GM12878 (cell line): Measurements from ENCODE around the gene CDC123. TPM values are rescaled to one million over a fixed set of nuclear protein-coding genes. Genes with fewer than 3 reads are reported as not detected.

Experiments used
- ATAC-seq: fragments of 200-7000 bp; cut with Tn5 transposase; 3 replicates; pipeline ENCODE4 v1.9.1; 2020; ENCODE audit warnings: mild to moderate bottlenecking, moderate library complexity
- BruUV-seq: library from RNA; stranded (reverse); fragments of 400-500 nt; replicated peaks from 2 replicates; lab custom pipeline; 2021; lab: Mats Ljungman, UMichigan
- CTCF ChIA-PET: fragments of 300-600 bp; sonication (Branson Sonifier 250); formaldehyde crosslinking; extraction: SDS; loops from one replicate; lab custom pipeline; 2021; ENCODE audit warnings: inconsistent platforms; lab: Yijun Ruan, JAX
- POLR2A ChIA-PET: fragments of 350-600 bp; formaldehyde crosslinking; extraction: SDS; loops from one replicate; lab custom pipeline; 2021; ENCODE audit warnings: inconsistent platforms; lab: Charles Lee
- RAD21 ChIA-PET: fragments of 300-600 bp; sonication (Branson Sonifier 250); formaldehyde crosslinking; loops from one replicate; lab custom pipeline; 2023; ENCODE audit warnings: antibody characterized with exemption; ENCODE audit not compliant: unreplicated experiment; lab: Charles Lee
- SMC1A ChIA-PET: fragments of 300-600 bp; sonication (Branson Sonifier 250); formaldehyde crosslinking; loops from one replicate; lab custom pipeline; 2023; ENCODE audit not compliant: unreplicated experiment, uncharacterized antibody; lab: Charles Lee
- DNase-seq: peaks from one replicate; pipeline ENCODE4 v3.0.0-alpha.2; 2011; ENCODE audit warnings: low read depth, low spot score
- FAIRE-seq: peaks from 3 replicates; lab custom pipeline; 2011; peaks lifted over from hg19 to GRCh38; lab: Jason Lieb, UNC
- H2AFZ ChIP-seq: 2 replicates; pipeline ENCODE4 v1.6.0; 2011; ENCODE audit warnings: low read depth, low read length, control low read depth; ENCODE audit not compliant: control insufficient read depth
- H3K27ac ChIP-seq: 2 replicates; pipeline ENCODE4 v1.5.1; 2011; ENCODE audit warnings: control low read depth; ENCODE audit not compliant: control insufficient read depth, insufficient read depth
- H3K27me3 ChIP-seq, 2 experiments: replicated peaks in 1 of 2; 2 replicates each; pipeline versions ENCODE4 v1.6.0 to v1.6.1; 2011; ENCODE audit warnings: low read length in 1 of 2; ENCODE audit not compliant: control insufficient read depth in 2 of 2, insufficient read depth in 2 of 2
- H3K36me3 ChIP-seq, 2 experiments: 2 replicates each; pipeline ENCODE4 v1.5.1; 2011; ENCODE audit warnings: low read length in 1 of 2; ENCODE audit not compliant: control insufficient read depth in 2 of 2, insufficient read depth in 2 of 2
- H3K4me1 ChIP-seq: 2 replicates; pipeline ENCODE4 v1.6.1; 2011; ENCODE audit warnings: mild to moderate bottlenecking, low read length, moderate library complexity, mixed read lengths; ENCODE audit not compliant: control insufficient read depth, insufficient read depth
- H3K4me2 ChIP-seq: 2 replicates; pipeline ENCODE4 v1.6.0; 2011; ENCODE audit warnings: control low read depth; ENCODE audit not compliant: control insufficient read depth, insufficient read depth
- H3K4me3 ChIP-seq: fragments of 200-600 bp; sonication (generic); 2 replicates; pipeline ENCODE4 v1.5.1; 2016
- H3K79me2 ChIP-seq: 2 replicates; pipeline ENCODE4 v1.6.0; 2011; ENCODE audit warnings: low read length; ENCODE audit not compliant: control insufficient read depth, insufficient read depth
- H3K9ac ChIP-seq: 2 replicates; pipeline ENCODE4 v1.8.0; 2011; ENCODE audit warnings: low read length, control low read depth, mixed read lengths; ENCODE audit not compliant: control insufficient read depth, insufficient read depth
- H3K9me3 ChIP-seq: replicated peaks from 3 replicates; pipeline ENCODE4 v1.5.1; 2011; ENCODE audit warnings: mild to moderate bottlenecking, low read length; ENCODE audit not compliant: control insufficient read depth, insufficient read depth
- H4K20me1 ChIP-seq: 2 replicates; pipeline ENCODE4 v1.6.0; 2011; ENCODE audit not compliant: control insufficient read depth, insufficient read depth
- CEBPB ChIP-seq, 2 experiments: fragments of 150-350 bp in 1 of 2; IDR thresholded peaks; 2 replicates each; pipeline ENCODE4 v1.6.1; 2012 to 2014; ENCODE audit warnings: low read depth in 2 of 2, low read length in 2 of 2, borderline replicate concordance in 1 of 2, inconsistent platforms in 1 of 2
- CREM ChIP-seq: IDR thresholded peaks from 2 replicates; pipeline ENCODE4 v1.6.1; 2014; ENCODE audit warnings: antibody characterized with exemption, low read depth
- LARP7 ChIP-seq: fragments of 450-650 bp; IDR thresholded peaks from 2 replicates; pipeline ENCODE4 v1.6.1; 2017; ENCODE audit warnings: mild to moderate bottlenecking
- NR2C2 ChIP-seq: IDR thresholded peaks from 2 replicates; pipeline ENCODE4 v1.6.1; 2011; ENCODE audit warnings: borderline replicate concordance, low read depth; ENCODE audit not compliant: control insufficient read depth, insufficient read length
- TBL1XR1 ChIP-seq: IDR thresholded peaks from 2 replicates; pipeline ENCODE4 v1.6.1; 2012; ENCODE audit warnings: low read depth, low read length, improper control_type of control experiment
- TCF12 ChIP-seq: IDR thresholded peaks from 2 replicates; pipeline ENCODE4 v1.6.1; 2011; ENCODE audit warnings: low read depth, mild to moderate bottlenecking, low read length
- WGBS: methylation state at CpG from one replicate; pipeline ENCODE4 v1.1.6; 2016; ENCODE audit warnings: low lambda C conversion rate; ENCODE audit not compliant: insufficient replicate concordance, insufficient coverage; ENCODE audit errors: missing lambda C conversion rate; 5-methylcytosine and 5-hydroxymethylcytosine counted together
- in situ Hi-C: fragments of 300-500 bp; cut with MboI; formaldehyde crosslinking; loops from 9 replicates; pipeline ENCODE4 v1.14.3; 2018; ENCODE audit warnings: mixed read lengths
- intact Hi-C: fragments of 100-400 bp; cut with micrococcal nuclease; formaldehyde crosslinking; loops from one replicate; pipeline ENCODE4 v1.14.2; 2022; ENCODE audit not compliant: unreplicated experiment
- polyA plus RNA-seq, 11 experiments: library from polyadenylated mRNA; depleted of rRNA in 4 of 11; unstranded in 6 of 11; stranded (reverse) in 5 of 11; fragments of >200 nt; fragmentation: Nextera tagmentation in 4 of 11; fragmentation: Illumina TruSeq in 1 of 11; extraction: Ambion mirVana in 4 of 11; extraction: Trizol in 1 of 11; gene quantifications; 1 replicate in 1 of 11; 2 replicates in 10 of 11; pipeline versions ENCODE4 v1.2.1 to v1.2.3, GENCODE V29; 2011 to 2016; ENCODE audit warnings: inconsistent platforms in 2 of 11, missing spikeins in 2 of 11, low read depth in 1 of 11
- total RNA-seq, 4 experiments: library from RNA; depleted of rRNA in 3 of 4; stranded (reverse); fragments of >200 nt in 3 of 4; fragmentation: Illumina TruSeq in 1 of 4; extraction: Trizol in 1 of 4; gene quantifications; 2 replicates each; pipeline versions ENCODE4 v1.2.1 to v1.2.3, GENCODE V29; 2013 to 2021
- TF ChIP-seq, protein P1 (sequence below): fragments of 450-650 bp; IDR thresholded peaks from 2 replicates; pipeline ENCODE4 v1.6.1; 2017; ENCODE audit warnings: mild to moderate bottlenecking, moderate library complexity
- TF ChIP-seq, protein P2 (sequence below): fragments of 450-650 bp; IDR thresholded peaks from 2 replicates; pipeline ENCODE4 v1.6.1; 2017; ENCODE audit warnings: borderline replicate concordance
- TF ChIP-seq, protein P3 (sequence below): fragments of 450-650 bp; formaldehyde crosslinking; IDR thresholded peaks from 2 replicates; pipeline ENCODE4 v1.4.0; 2020; ENCODE audit warnings: mild to moderate bottlenecking, moderate library complexity
- TF ChIP-seq, protein P4 (sequence below): fragments of 450-650 bp; conservative IDR thresholded peaks from 2 replicates; pipeline ENCODE4 v1.6.1; 2017; ENCODE audit warnings: mild to moderate bottlenecking, moderate library complexity
- TF ChIP-seq, protein P5 (sequence below): IDR thresholded peaks from 2 replicates; pipeline ENCODE4 v1.6.1; 2011; ENCODE audit warnings: low read depth, low read length, improper control_type of control experiment, borderline replicate concordance

The CDC123 gene
- total and polyA plus RNA-seq, 10 of the 15 experiments (the other 5 are each of a cell fraction or from before 2014, with no cell fraction given): 128 to 360 (median 209) TPM

DNA sequence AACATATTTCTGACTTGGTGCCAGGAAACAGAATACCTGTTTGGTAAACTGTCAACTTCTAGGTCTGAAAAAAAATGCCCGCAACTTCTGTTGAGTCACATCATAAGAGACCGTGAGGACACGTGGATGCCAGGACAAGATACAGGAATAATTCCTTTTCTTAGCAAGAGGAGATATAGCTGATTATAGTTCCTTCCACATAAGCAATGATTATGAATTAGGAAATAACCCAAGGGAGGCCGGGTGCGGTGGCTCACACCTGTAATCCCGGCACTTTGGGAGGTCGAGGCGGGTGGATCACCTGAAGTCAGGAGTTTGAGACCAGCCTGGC is 75.2 kb downstream of the CDC123 start:
- in situ Hi-C loops (no loop called here), intact Hi-C loops (no loop called here)
- ChIA-PET POLR2A (interaction anchor here (0.6 to 0.7 kb wide), 3 partner anchors 50 to 144 kb away, joined by 3 to 5 read pairs (median 4); no protein-coding TSS in a partner anchor), SMC1A (no interaction called here), RAD21 (interaction anchor here (1.2 kb wide), 1 partner anchor 346 kb away, joined by 3 read pairs; no protein-coding TSS in a partner anchor), CTCF (interaction anchor here (1.4 kb wide), 1 partner anchor 385 kb away, joined by 5 read pairs; no protein-coding TSS in a partner anchor)
- Histone ChIP-seq H3K79me2 (no peaks in the 10 kb centered on the region), H3K4me2 (no peak overlapping the region), H3K9ac (no peak overlapping the region), H4K20me1 (no peaks in the 10 kb centered on the region), H3K4me3 (no peak overlapping the region), H3K9me3 (no peaks in the 10 kb centered on the region), H2AFZ (no peak overlapping the region), H3K27ac (no peak overlapping the region), H3K36me3 (no peaks in the 10 kb centered on the region), H3K4me1 (peaks cover 3% of the 10 kb centered on the region; the same call in 1 of the 2 replicates), H3K27me3 (no peaks in the 10 kb centered on the region)
- FAIRE-seq (no peak), ATAC-seq (no peak), DNase-seq (no peak)
- WGBS: 81% methylated on average over 8 of the region's 8 CpGs
- BruUV-seq: no TSS peak
- no peak for TF ChIP-seq NR2C2
- TF ChIP-seq, protein P1, sequence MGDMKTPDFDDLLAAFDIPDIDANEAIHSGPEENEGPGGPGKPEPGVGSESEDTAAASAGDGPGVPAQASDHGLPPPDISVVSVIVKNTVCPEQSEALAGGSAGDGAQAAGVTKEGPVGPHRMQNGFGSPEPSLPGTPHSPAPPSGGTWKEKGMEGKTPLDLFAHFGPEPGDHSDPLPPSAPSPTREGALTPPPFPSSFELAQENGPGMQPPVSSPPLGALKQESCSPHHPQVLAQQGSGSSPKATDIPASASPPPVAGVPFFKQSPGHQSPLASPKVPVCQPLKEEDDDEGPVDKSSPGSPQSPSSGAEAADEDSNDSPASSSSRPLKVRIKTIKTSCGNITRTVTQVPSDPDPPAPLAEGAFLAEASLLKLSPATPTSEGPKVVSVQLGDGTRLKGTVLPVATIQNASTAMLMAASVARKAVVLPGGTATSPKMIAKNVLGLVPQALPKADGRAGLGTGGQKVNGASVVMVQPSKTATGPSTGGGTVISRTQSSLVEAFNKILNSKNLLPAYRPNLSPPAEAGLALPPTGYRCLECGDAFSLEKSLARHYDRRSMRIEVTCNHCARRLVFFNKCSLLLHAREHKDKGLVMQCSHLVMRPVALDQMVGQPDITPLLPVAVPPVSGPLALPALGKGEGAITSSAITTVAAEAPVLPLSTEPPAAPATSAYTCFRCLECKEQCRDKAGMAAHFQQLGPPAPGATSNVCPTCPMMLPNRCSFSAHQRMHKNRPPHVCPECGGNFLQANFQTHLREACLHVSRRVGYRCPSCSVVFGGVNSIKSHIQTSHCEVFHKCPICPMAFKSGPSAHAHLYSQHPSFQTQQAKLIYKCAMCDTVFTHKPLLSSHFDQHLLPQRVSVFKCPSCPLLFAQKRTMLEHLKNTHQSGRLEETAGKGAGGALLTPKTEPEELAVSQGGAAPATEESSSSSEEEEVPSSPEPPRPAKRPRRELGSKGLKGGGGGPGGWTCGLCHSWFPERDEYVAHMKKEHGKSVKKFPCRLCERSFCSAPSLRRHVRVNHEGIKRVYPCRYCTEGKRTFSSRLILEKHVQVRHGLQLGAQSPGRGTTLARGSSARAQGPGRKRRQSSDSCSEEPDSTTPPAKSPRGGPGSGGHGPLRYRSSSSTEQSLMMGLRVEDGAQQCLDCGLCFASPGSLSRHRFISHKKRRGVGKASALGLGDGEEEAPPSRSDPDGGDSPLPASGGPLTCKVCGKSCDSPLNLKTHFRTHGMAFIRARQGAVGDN: no peak
- TF ChIP-seq LARP7: no peak
- TF ChIP-seq, protein P2, sequence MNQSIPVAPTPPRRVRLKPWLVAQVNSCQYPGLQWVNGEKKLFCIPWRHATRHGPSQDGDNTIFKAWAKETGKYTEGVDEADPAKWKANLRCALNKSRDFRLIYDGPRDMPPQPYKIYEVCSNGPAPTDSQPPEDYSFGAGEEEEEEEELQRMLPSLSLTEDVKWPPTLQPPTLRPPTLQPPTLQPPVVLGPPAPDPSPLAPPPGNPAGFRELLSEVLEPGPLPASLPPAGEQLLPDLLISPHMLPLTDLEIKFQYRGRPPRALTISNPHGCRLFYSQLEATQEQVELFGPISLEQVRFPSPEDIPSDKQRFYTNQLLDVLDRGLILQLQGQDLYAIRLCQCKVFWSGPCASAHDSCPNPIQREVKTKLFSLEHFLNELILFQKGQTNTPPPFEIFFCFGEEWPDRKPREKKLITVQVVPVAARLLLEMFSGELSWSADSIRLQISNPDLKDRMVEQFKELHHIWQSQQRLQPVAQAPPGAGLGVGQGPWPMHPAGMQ: no peak
- TF ChIP-seq TBL1XR1: no peak
- no peak for TF ChIP-seq TCF12
- no peak for TF ChIP-seq CREM
- TF ChIP-seq, protein P3, sequence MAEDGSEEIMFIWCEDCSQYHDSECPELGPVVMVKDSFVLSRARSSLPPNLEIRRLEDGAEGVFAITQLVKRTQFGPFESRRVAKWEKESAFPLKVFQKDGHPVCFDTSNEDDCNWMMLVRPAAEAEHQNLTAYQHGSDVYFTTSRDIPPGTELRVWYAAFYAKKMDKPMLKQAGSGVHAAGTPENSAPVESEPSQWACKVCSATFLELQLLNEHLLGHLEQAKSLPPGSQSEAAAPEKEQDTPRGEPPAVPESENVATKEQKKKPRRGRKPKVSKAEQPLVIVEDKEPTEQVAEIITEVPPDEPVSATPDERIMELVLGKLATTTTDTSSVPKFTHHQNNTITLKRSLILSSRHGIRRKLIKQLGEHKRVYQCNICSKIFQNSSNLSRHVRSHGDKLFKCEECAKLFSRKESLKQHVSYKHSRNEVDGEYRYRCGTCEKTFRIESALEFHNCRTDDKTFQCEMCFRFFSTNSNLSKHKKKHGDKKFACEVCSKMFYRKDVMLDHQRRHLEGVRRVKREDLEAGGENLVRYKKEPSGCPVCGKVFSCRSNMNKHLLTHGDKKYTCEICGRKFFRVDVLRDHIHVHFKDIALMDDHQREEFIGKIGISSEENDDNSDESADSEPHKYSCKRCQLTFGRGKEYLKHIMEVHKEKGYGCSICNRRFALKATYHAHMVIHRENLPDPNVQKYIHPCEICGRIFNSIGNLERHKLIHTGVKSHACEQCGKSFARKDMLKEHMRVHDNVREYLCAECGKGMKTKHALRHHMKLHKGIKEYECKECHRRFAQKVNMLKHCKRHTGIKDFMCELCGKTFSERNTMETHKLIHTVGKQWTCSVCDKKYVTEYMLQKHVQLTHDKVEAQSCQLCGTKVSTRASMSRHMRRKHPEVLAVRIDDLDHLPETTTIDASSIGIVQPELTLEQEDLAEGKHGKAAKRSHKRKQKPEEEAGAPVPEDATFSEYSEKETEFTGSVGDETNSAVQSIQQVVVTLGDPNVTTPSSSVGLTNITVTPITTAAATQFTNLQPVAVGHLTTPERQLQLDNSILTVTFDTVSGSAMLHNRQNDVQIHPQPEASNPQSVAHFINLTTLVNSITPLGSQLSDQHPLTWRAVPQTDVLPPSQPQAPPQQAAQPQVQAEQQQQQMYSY (CRISPR knock-in tag): no peak
- TF ChIP-seq CEBPB (IDR thresholded peaks at IDR 0.05; ENCODE audit: borderline replicate concordance in 1 of 2, low read depth in 2 of 2, low read length in 2 of 2): no peak
- TF ChIP-seq, protein P4, sequence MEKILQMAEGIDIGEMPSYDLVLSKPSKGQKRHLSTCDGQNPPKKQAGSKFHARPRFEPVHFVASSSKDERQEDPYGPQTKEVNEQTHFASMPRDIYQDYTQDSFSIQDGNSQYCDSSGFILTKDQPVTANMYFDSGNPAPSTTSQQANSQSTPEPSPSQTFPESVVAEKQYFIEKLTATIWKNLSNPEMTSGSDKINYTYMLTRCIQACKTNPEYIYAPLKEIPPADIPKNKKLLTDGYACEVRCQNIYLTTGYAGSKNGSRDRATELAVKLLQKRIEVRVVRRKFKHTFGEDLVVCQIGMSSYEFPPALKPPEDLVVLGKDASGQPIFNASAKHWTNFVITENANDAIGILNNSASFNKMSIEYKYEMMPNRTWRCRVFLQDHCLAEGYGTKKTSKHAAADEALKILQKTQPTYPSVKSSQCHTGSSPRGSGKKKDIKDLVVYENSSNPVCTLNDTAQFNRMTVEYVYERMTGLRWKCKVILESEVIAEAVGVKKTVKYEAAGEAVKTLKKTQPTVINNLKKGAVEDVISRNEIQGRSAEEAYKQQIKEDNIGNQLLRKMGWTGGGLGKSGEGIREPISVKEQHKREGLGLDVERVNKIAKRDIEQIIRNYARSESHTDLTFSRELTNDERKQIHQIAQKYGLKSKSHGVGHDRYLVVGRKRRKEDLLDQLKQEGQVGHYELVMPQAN: no peak
- TF ChIP-seq, protein P5, sequence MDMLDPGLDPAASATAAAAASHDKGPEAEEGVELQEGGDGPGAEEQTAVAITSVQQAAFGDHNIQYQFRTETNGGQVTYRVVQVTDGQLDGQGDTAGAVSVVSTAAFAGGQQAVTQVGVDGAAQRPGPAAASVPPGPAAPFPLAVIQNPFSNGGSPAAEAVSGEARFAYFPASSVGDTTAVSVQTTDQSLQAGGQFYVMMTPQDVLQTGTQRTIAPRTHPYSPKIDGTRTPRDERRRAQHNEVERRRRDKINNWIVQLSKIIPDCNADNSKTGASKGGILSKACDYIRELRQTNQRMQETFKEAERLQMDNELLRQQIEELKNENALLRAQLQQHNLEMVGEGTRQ: no peak
